ENCODE results near the gene DOCK9.

Gene DOCK9

DNA sequence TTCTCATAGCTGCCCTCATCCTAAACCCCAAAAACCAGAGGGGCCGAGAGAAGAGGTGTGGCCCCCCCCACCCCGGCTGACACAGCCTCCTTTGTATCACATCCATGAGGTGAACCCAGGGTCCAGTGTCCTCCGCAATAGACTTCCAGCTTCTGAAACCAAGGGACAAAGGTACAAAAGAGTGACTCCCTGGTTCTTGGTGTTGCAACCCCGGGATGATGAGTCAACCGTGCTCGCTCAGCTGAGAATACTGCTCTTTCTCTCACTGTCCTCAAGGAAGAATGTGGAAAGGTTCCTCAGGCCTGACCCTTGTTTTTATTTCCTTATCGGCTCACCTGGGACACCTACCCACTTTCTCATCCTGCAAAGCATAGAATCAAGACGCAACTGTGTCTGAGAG lies 230.9 kb downstream of the DOCK9 start:
- DNase-seq (ENCODE audit: low read depth, low spot score) = no peak
